SK-N-SH treated with all-trans-retinoic acid at 6 μM for 48 hours (cell line): ENCODE measurements around the gene UBE2G1.

Source experiments
- ATAC-seq: fragments of 200-7000 bp; cut with Tn5 transposase; 3 replicates; pipeline ENCODE4 v1.9.1; 2020; ENCODE audit warnings: mild to moderate bottlenecking, moderate library complexity
- ARNTL ChIP-seq: fragments of 450-650 bp; formaldehyde crosslinking; IDR thresholded peaks from 2 replicates; pipeline ENCODE4 v1.5.0; 2020; ENCODE audit warnings: low read depth, mild to moderate bottlenecking, moderate library complexity, borderline replicate concordance
- BACH2 ChIP-seq: fragments of 250-450 bp; sonication (Bioruptor Pico); IDR thresholded peaks from 2 replicates; pipeline ENCODE4 v1.9.0; 2021; ENCODE audit warnings: mild to moderate bottlenecking, borderline replicate concordance
- CSDC2 ChIP-seq: fragments of 250-450 bp; sonication (Bioruptor Pico); IDR thresholded peaks from 2 replicates; pipeline ENCODE4 v1.5.0; 2020; ENCODE audit warnings: mild to moderate bottlenecking, moderate library complexity
- CSRNP3 ChIP-seq: fragments of 250-450 bp; sonication (Bioruptor Pico); IDR thresholded peaks from 2 replicates; pipeline ENCODE4 v1.5.1; 2021; ENCODE audit warnings: mild to moderate bottlenecking, moderate library complexity
- ESRRG ChIP-seq: fragments of 250-450 bp; sonication (Bioruptor Pico); IDR thresholded peaks from 2 replicates; pipeline ENCODE4 v1.6.1; 2021; ENCODE audit warnings: mild to moderate bottlenecking
- GLIS3 ChIP-seq: fragments of 250-450 bp; sonication (Bioruptor Pico); IDR thresholded peaks from 2 replicates; pipeline ENCODE4 v1.5.0; 2020; ENCODE audit warnings: mild to moderate bottlenecking, moderate library complexity
- ISL1 ChIP-seq: fragments of 250-450 bp; sonication (Bioruptor Pico); IDR thresholded peaks from 2 replicates; pipeline ENCODE4 v2.1.2; 2022; ENCODE audit warnings: mild to moderate bottlenecking, moderate library complexity
- OSR1 ChIP-seq: fragments of 250-450 bp; sonication (Bioruptor Pico); IDR thresholded peaks from 2 replicates; pipeline ENCODE4 v1.8.0; 2022; ENCODE audit warnings: moderate library complexity, mild to moderate bottlenecking, inconsistent platforms
- PATZ1 ChIP-seq: fragments of 250-450 bp; sonication (Bioruptor Pico); IDR thresholded peaks from 2 replicates; pipeline ENCODE4 v1.8.0; 2020; ENCODE audit warnings: mild to moderate bottlenecking, moderate library complexity, borderline replicate concordance
- POU6F1 ChIP-seq: fragments of 250-450 bp; sonication (Bioruptor Pico); IDR thresholded peaks from 2 replicates; pipeline ENCODE4 v1.8.0; 2021; ENCODE audit warnings: low read depth, mild to moderate bottlenecking, moderate library complexity, borderline replicate concordance
- PPARA ChIP-seq: fragments of 250-450 bp; sonication (Bioruptor Pico); IDR thresholded peaks from 2 replicates; pipeline ENCODE4 v1.5.0; 2020; ENCODE audit warnings: mild to moderate bottlenecking, borderline replicate concordance
- RARB ChIP-seq: fragments of 250-450 bp; sonication (Bioruptor Pico); IDR thresholded peaks from 2 replicates; pipeline ENCODE4 v1.8.0; 2021; ENCODE audit warnings: mild to moderate bottlenecking, moderate library complexity
- SNAI2 ChIP-seq: fragments of 250-450 bp; sonication (Bioruptor Pico); IDR thresholded peaks from 2 replicates; pipeline ENCODE4 v1.5.0; 2020; ENCODE audit warnings: mild to moderate bottlenecking, moderate library complexity
- TCF4 ChIP-seq: fragments of 250-450 bp; sonication (Bioruptor Pico); IDR thresholded peaks from 2 replicates; pipeline ENCODE4 v1.8.0; 2021; ENCODE audit warnings: mild to moderate bottlenecking, moderate library complexity, borderline replicate concordance
- TOX ChIP-seq: fragments of 250-450 bp; sonication (Bioruptor Pico); IDR thresholded peaks from 2 replicates; pipeline ENCODE4 v1.8.0; 2021; ENCODE audit warnings: mild to moderate bottlenecking, moderate library complexity, borderline replicate concordance
- TSHZ2 ChIP-seq: fragments of 250-450 bp; sonication (Bioruptor Pico); IDR thresholded peaks from 2 replicates; pipeline ENCODE4 v1.5.0; 2020; ENCODE audit warnings: mild to moderate bottlenecking, moderate library complexity
- ZC3H10 ChIP-seq: fragments of 250-450 bp; sonication (Bioruptor Pico); IDR thresholded peaks from 2 replicates; pipeline ENCODE4 v1.5.1; 2021; ENCODE audit warnings: mild to moderate bottlenecking, moderate library complexity
- ZFP3 ChIP-seq: fragments of 250-450 bp; sonication (Bioruptor Pico); IDR thresholded peaks from 2 replicates; pipeline ENCODE4 v1.5.0; 2020; ENCODE audit warnings: mild to moderate bottlenecking, moderate library complexity
- ZNF565 ChIP-seq: fragments of 450-650 bp; formaldehyde crosslinking; conservative IDR thresholded peaks from 2 replicates; pipeline ENCODE4 v1.5.0; 2020; ENCODE audit warnings: low read depth, mild to moderate bottlenecking, moderate library complexity
- ZNF70 ChIP-seq: fragments of 450-650 bp; formaldehyde crosslinking; IDR thresholded peaks from 2 replicates; pipeline ENCODE4 v1.5.0; 2020; ENCODE audit warnings: mild to moderate bottlenecking, moderate library complexity

The UBE2G1 gene

GRCh38 chr17:4365103-4365627, 1.3 kb downstream of the UBE2G1 start:
- ATAC-seq, result peak; percentile 62
- TF ChIP-seq ARNTL, result peak; percentile 19; the same call in 1 of the 2 replicates
- TF ChIP-seq ESRRG, result no peak
- no peak for TF ChIP-seq TSHZ2 (CRISPR knock-in tag)

GRCh38 chr17:4364622-4365041, 1.8 kb downstream of the UBE2G1 start:
- no peak for TF ChIP-seq TOX
- no peak for ATAC-seq

GRCh38 chr17:4362141-4362540, 4.3 kb downstream of the UBE2G1 start:
- no peak for ATAC-seq
- no peak for TF ChIP-seq OSR1 (CRISPR knock-in tag)
- TF ChIP-seq CSDC2 (CRISPR knock-in tag), result no peak
- no peak for TF ChIP-seq PPARA (CRISPR knock-in tag)
- no peak for TF ChIP-seq SNAI2
- no peak for TF ChIP-seq ZNF565 (CRISPR knock-in tag)
- TF ChIP-seq TCF4 (CRISPR knock-in tag), result no peak
- no peak for TF ChIP-seq BACH2
- TF ChIP-seq POU6F1, result no peak
- TF ChIP-seq RARB, result no peak
- TF ChIP-seq TSHZ2 (CRISPR knock-in tag), result no peak
- no peak for TF ChIP-seq ESRRG
- no peak for TF ChIP-seq TOX
- TF ChIP-seq ZC3H10, result no peak
- no peak for TF ChIP-seq ISL1 (CRISPR knock-in tag)
- TF ChIP-seq ZNF70 (CRISPR knock-in tag), result no peak
- TF ChIP-seq ZFP3 (CRISPR knock-in tag), result no peak
- TF ChIP-seq PATZ1 (CRISPR knock-in tag), result no peak
- TF ChIP-seq CSRNP3 (CRISPR knock-in tag), result no peak
- TF ChIP-seq GLIS3 (CRISPR knock-in tag), result no peak
- TF ChIP-seq ARNTL, result no peak
